CD14-positive monocyte (primary cell): ENCODE measurements around the gene ADAMTSL2. TPM values are rescaled to one million over a fixed set of nuclear protein-coding genes. Genes with fewer than 3 reads are reported as not detected.
A peak's percentile ranks its signal among the peaks of the same experiment; 100 is the strongest.

ENCODE experiments used
- DNase-seq, 3 donors: peaks; one replicate each; pipeline ENCODE4 v3.0.0-alpha.2; 2011 to 2022
- H2AFZ ChIP-seq: 2 replicates; pipeline ENCODE4 v1.6.0; 2012; ENCODE audit warnings: mild to moderate bottlenecking, low read depth, low read length, inconsistent platforms; ENCODE audit not compliant: insufficient read depth, poor library complexity, severe bottlenecking
- H3K27ac ChIP-seq, 2 donors: 1 replicate in 1 of 2; 2 replicates in 1 of 2; pipeline ENCODE4 v1.5.1; 2012 to 2013; ENCODE audit warnings: low read length in 2 of 2, control low read depth in 1 of 2, inconsistent platforms in 1 of 2, low read depth in 1 of 2, mild to moderate bottlenecking in 1 of 2
- H3K27me3 ChIP-seq, 2 donors: one replicate each; pipeline versions ENCODE4 v1.6.0 to v1.6.1; 2011 to 2013; ENCODE audit warnings: low read length in 2 of 2; ENCODE audit not compliant: control insufficient read depth in 2 of 2, insufficient read depth in 2 of 2
- H3K36me3 ChIP-seq, 2 donors: replicated peaks in 1 of 2; 1 replicate in 1 of 2; 2 replicates in 1 of 2; pipeline versions ENCODE4 v1.5.1 to v1.6.1; 2012 to 2013; ENCODE audit warnings: low read length in 2 of 2, control low read depth in 1 of 2, inconsistent platforms in 1 of 2, mild to moderate bottlenecking in 1 of 2; ENCODE audit not compliant: insufficient read depth in 2 of 2, control insufficient read depth in 1 of 2
- H3K4me1 ChIP-seq, 2 donors: 1 replicate in 1 of 2; 2 replicates in 1 of 2; pipeline versions ENCODE4 v1.5.1 to v1.6.1; 2012 to 2013; ENCODE audit warnings: low read length in 2 of 2, control low read depth in 1 of 2, inconsistent platforms in 1 of 2, mild to moderate bottlenecking in 1 of 2, moderate library complexity in 1 of 2; ENCODE audit not compliant: insufficient read depth in 2 of 2, control insufficient read depth in 1 of 2
- H3K4me2 ChIP-seq: replicated peaks from 2 replicates; pipeline ENCODE3; 2012; ENCODE audit warnings: low read length, moderate library complexity, mild to moderate bottlenecking; ENCODE audit not compliant: poor library complexity, severe bottlenecking; ENCODE audit errors: extremely low read depth
- H3K4me3 ChIP-seq, 3 experiments: fragments of 200-600 bp in 1 of 3; sonication (generic) in 1 of 3; replicated peaks in 1 of 3; 1 replicate in 2 of 3; 2 replicates in 1 of 3; pipeline ENCODE4 v1.5.1; 2011 to 2013; ENCODE audit warnings: low read length in 3 of 3, mild to moderate bottlenecking in 3 of 3, control low read depth in 2 of 3, low read depth in 2 of 3, inconsistent platforms in 1 of 3, moderate library complexity in 1 of 3
- H3K79me2 ChIP-seq: 2 replicates; pipeline ENCODE4 v1.6.0; 2012; ENCODE audit warnings: mild to moderate bottlenecking, control low read depth, inconsistent platforms, low read length, moderate library complexity; ENCODE audit not compliant: insufficient read depth
- H3K9ac ChIP-seq: 2 replicates; pipeline ENCODE4 v1.6.0; 2017; ENCODE audit warnings: low read length, mild to moderate bottlenecking; ENCODE audit not compliant: insufficient read depth, poor library complexity, severe bottlenecking
- H3K9me3 ChIP-seq, 2 donors: replicated peaks in 1 of 2; 1 replicate in 1 of 2; 2 replicates in 1 of 2; pipeline versions ENCODE4 v1.5.1 to v1.6.1; 2012 to 2013; ENCODE audit warnings: low read length in 2 of 2, control low read depth in 1 of 2; ENCODE audit not compliant: control insufficient read depth in 1 of 2, insufficient read depth in 1 of 2
- H4K20me1 ChIP-seq: 2 replicates; pipeline ENCODE4 v1.6.0; 2012; ENCODE audit warnings: mild to moderate bottlenecking, low read length, control low read depth, moderate library complexity; ENCODE audit not compliant: insufficient read depth
- H3K27ac Mint-ChIP-seq, 7 donors: one replicate each; pipeline ENCODE4 v1.8.0; 2020; ENCODE audit warnings: mild to moderate bottlenecking in 7 of 7, mixed read lengths in 7 of 7, moderate library complexity in 6 of 7, inconsistent platforms in 2 of 7
- H3K27me3 Mint-ChIP-seq, 3 donors: one replicate each; pipeline ENCODE4 v1.8.0; 2021 to 2022; ENCODE audit warnings: low read depth in 3 of 3, mild to moderate bottlenecking in 3 of 3, mixed read lengths in 3 of 3, moderate library complexity in 3 of 3, inconsistent platforms in 1 of 3
- H3K36me3 Mint-ChIP-seq, 2 donors: one replicate each; pipeline ENCODE4 v1.8.0; 2020; ENCODE audit warnings: mixed read lengths in 2 of 2, inconsistent platforms in 1 of 2, mild to moderate bottlenecking in 1 of 2
- H3K4me1 Mint-ChIP-seq: one replicate; pipeline ENCODE4 v1.8.0; 2020; ENCODE audit warnings: mild to moderate bottlenecking, mixed read lengths
- H3K4me3 Mint-ChIP-seq, 2 donors: one replicate each; pipeline ENCODE4 v1.8.0; 2020; ENCODE audit warnings: mild to moderate bottlenecking in 2 of 2, mixed read lengths in 2 of 2, moderate library complexity in 1 of 2
- H3K9me3 Mint-ChIP-seq, 7 donors: one replicate each; pipeline ENCODE4 v1.8.0; 2020 to 2022; ENCODE audit warnings: mixed read lengths in 7 of 7, mild to moderate bottlenecking in 6 of 7, moderate library complexity in 6 of 7, inconsistent platforms in 2 of 7
- CTCF ChIP-seq: fragments of 200-600 bp; IDR thresholded peaks from one replicate; pipeline ENCODE4 v1.8.0; 2022; ENCODE audit warnings: antibody characterized with exemption, mild to moderate bottlenecking
- WGBS: methylation state at CpG from one replicate; pipeline ENCODE4 v1.1.5; 2013; ENCODE audit warnings: missing lambda C conversion rate; ENCODE audit not compliant: insufficient coverage; 5-methylcytosine and 5-hydroxymethylcytosine counted together
- intact Hi-C, 2 donors: fragments of 100-400 bp; cut with micrococcal nuclease; formaldehyde crosslinking; loops; one replicate each; pipeline versions ENCODE4 v1.15.0 to v1.15.1; 2023
- polyA plus RNA-seq, 3 donors: library from polyadenylated mRNA; depleted of rRNA in 1 of 3; unstranded in 2 of 3; stranded (reverse) in 1 of 3; fragments of 300-500 nt in 2 of 3; fragments of >200 nt in 1 of 3; fragmentation: Illumina TruSeq in 2 of 3; gene quantifications; 1 replicate in 2 of 3; 2 replicates in 1 of 3; pipeline ENCODE4 v1.2.3, GENCODE V29; 2012 to 2021

The ADAMTSL2 gene
- polyA plus RNA-seq, 3 donors, result 0.08 TPM; not detected in 2

GRCh38 chr9:133608889-133609288 lies 74.4 kb downstream of the ADAMTSL2 start:
- no peak overlapping the region for H3K27ac ChIP-seq
- no peaks in the 10 kb centered on the region for H4K20me1 ChIP-seq
- no peaks in the 10 kb centered on the region for H3K36me3 Mint-ChIP-seq
- H3K27me3 Mint-ChIP-seq, result peaks cover 21 to 42% (median 33%) of the 10 kb centered on the region in 3 donors
- peaks cover 0 to 19% of the 10 kb centered on the region in 2 donors for H3K27me3 ChIP-seq
- H3K4me1 Mint-ChIP-seq, result no peaks in the 10 kb centered on the region
- no peak overlapping the region for H3K4me3 ChIP-seq
- peaks cover 0 to 8% (median 0%) of the 10 kb centered on the region in 7 donors for H3K9me3 Mint-ChIP-seq
- no peak overlapping the region for H2AFZ ChIP-seq
- 12% methylated on average over 40 of the region's 41 CpGs for WGBS
- no peaks in the 10 kb centered on the region for H3K4me1 ChIP-seq
- H3K9ac ChIP-seq, result no peak overlapping the region
- H3K36me3 ChIP-seq, result no peaks in the 10 kb centered on the region
- no peak for DNase-seq
- no peak overlapping the region for H3K4me2 ChIP-seq
- no peak overlapping the region for H3K27ac Mint-ChIP-seq
- intact Hi-C loops, result no loop called here
- no peaks in the 10 kb centered on the region for H3K9me3 ChIP-seq
- no peak overlapping the region for H3K4me3 Mint-ChIP-seq
- H3K79me2 ChIP-seq, result no peaks in the 10 kb centered on the region
- no peak for TF ChIP-seq CTCF

- Histone ChIP-seq H4K20me1 (no peaks in the 10 kb centered on the region), H3K9ac (no peak within 1 kb of the TSS), H3K79me2 (no peaks in the 10 kb centered on the region), H3K27ac (no peak within 1 kb of the TSS), H3K36me3 (no peaks in the 10 kb centered on the region), H3K4me2 (no peak within 1 kb of the TSS), H3K4me1 (no peaks in the 10 kb centered on the region), H2AFZ (no peak within 1 kb of the TSS), H3K9me3 (no peaks in the 10 kb centered on the region), H3K27me3 (peaks cover 0 to 19% of the 10 kb centered on the region in 2 donors), H3K4me3 (no peak within 1 kb of the TSS)
- TF ChIP-seq CTCF, result no peak
- Mint-ChIP-seq H3K27ac (no peak within 1 kb of the TSS), H3K4me1 (no peaks in the 10 kb centered on the region), H3K27me3 (peaks cover 21 to 41% (median 33%) of the 10 kb centered on the region in 3 donors), H3K4me3 (peak within 1 kb of the TSS in 1 of 2 donors; percentile 48), H3K36me3 (no peaks in the 10 kb centered on the region), H3K9me3 (peaks cover 0 to 8% (median 0%) of the 10 kb centered on the region in 7 donors)
- 10% methylated on average over 46 of the region's 61 CpGs for WGBS
- no peak for DNase-seq
- intact Hi-C loops, result no loop called here
Observed at GRCh38 chr9:133609311-133610098, 75.0 kb downstream of the ADAMTSL2 start, which contains the start of gene FAM163B. Gene FAM163B, minus strand, starts transcription at chr9:133609389. Its CDS starts 29,166 bp downstream, at chr9:133580223.
